H1 (cell line): Measurements from ENCODE around the gene TMEM17.

Experiments
- ATF2 ChIP-seq: IDR thresholded peaks from 2 replicates; pipeline ENCODE4 v1.6.1; 2012; ENCODE audit warnings: low read length, inconsistent platforms
- CBX8 ChIP-seq: fragments of 300-800, 300-1000 bp; sonication (generic); IDR thresholded peaks from 2 replicates; pipeline ENCODE4 v1.7.1; 2016; ENCODE audit warnings: low read depth, low read length, borderline replicate concordance
- CEBPB ChIP-seq: IDR thresholded peaks from 2 replicates; pipeline ENCODE4 v1.6.1; 2012; ENCODE audit warnings: low read depth, low read length
- CHD2 ChIP-seq: IDR thresholded peaks from 2 replicates; pipeline ENCODE4 v1.6.1; 2012; ENCODE audit warnings: low read length, improper control_type of control experiment
- CTCF ChIP-seq, 3 experiments: IDR thresholded peaks; 1 replicate in 2 of 3; 2 replicates in 1 of 3; pipeline versions ENCODE4 v1.5.1 to v1.6.1; 2011; ENCODE audit warnings: low read length in 3 of 3, mild to moderate bottlenecking in 3 of 3, inconsistent platforms in 2 of 3, low read depth in 1 of 3, moderate library complexity in 1 of 3; ENCODE audit not compliant: insufficient read depth in 1 of 3; ENCODE audit errors: control extremely low read depth in 1 of 3
- EZH2 ChIP-seq: fragments of 200-600 bp; sonication (generic); IDR thresholded peaks from 2 replicates; pipeline ENCODE4 v1.7.1; 2012; ENCODE audit warnings: low read depth, mild to moderate bottlenecking, moderate library complexity, low read length, inconsistent platforms; ENCODE audit not compliant: severe bottlenecking
- GTF2F1 ChIP-seq: IDR thresholded peaks from 2 replicates; pipeline ENCODE4 v1.6.1; 2012; ENCODE audit warnings: low read depth, low read length, improper control_type of control experiment, borderline replicate concordance
- KDM1A ChIP-seq: fragments of 200-600, 300-600 bp; sonication (generic); IDR thresholded peaks from 2 replicates; pipeline ENCODE4 v1.7.1; 2016; ENCODE audit warnings: mild to moderate bottlenecking, low read length, borderline replicate concordance
- RAD21 ChIP-seq, 2 experiments: IDR thresholded peaks in 1 of 2; conservative IDR thresholded peaks in 1 of 2; 2 replicates each; pipeline ENCODE4 v1.6.1; 2011; ENCODE audit warnings: low read depth in 2 of 2, low read length in 2 of 2, improper control_type of control experiment in 1 of 2, inconsistent platforms in 1 of 2, mild to moderate bottlenecking in 1 of 2, moderate library complexity in 1 of 2
- SP4 ChIP-seq: IDR thresholded peaks from 2 replicates; pipeline ENCODE4 v1.6.1; 2012; ENCODE audit warnings: low read length, inconsistent platforms
- TCF12 ChIP-seq: IDR thresholded peaks from 2 replicates; pipeline ENCODE4 v1.6.1; 2011; ENCODE audit warnings: low read depth, mild to moderate bottlenecking, low read length
- YY1 ChIP-seq: IDR thresholded peaks from 2 replicates; pipeline ENCODE4 v1.6.1; 2011; ENCODE audit warnings: low read depth, mild to moderate bottlenecking, low read length
- ZNF274 ChIP-seq: IDR thresholded peaks from 2 replicates; pipeline ENCODE4 v1.7.0; 2012; ENCODE audit warnings: low read length, borderline replicate concordance; ENCODE audit errors: extremely low read depth

GRCh38 chr2:62472312-62472711 is 33.7 kb downstream of the TMEM17 start:
- TF ChIP-seq CBX8 (no peak), YY1 (no peak), CTCF (IDR thresholded peaks at IDR 0.05; ENCODE audit: control extremely low read depth in 1 of 3, insufficient read depth in 1 of 3, low read depth in 1 of 3, low read length in 3 of 3) (no peak), ATF2 (no peak), ZNF274 (no peak), KDM1A (no peak), GTF2F1 (no peak), CHD2 (no peak), SP4 (no peak), CEBPB (no peak), RAD21 (IDR thresholded peaks at IDR 0.05 in 1 of 2, conservative IDR thresholded peaks at IDR 0.05 in 1 of 2; ENCODE audit: low read depth in 2 of 2, low read length in 2 of 2) (no peak), EZH2 (no peak), TCF12 (no peak)
